ENCODE results near the gene S100A7A. TPM values are rescaled to one million over a fixed set of nuclear protein-coding genes. Genes with fewer than 3 reads are reported as not detected.

S100A7A gene
- total RNA-seq, 1 donor from 2014 or later: not detected

DNA sequence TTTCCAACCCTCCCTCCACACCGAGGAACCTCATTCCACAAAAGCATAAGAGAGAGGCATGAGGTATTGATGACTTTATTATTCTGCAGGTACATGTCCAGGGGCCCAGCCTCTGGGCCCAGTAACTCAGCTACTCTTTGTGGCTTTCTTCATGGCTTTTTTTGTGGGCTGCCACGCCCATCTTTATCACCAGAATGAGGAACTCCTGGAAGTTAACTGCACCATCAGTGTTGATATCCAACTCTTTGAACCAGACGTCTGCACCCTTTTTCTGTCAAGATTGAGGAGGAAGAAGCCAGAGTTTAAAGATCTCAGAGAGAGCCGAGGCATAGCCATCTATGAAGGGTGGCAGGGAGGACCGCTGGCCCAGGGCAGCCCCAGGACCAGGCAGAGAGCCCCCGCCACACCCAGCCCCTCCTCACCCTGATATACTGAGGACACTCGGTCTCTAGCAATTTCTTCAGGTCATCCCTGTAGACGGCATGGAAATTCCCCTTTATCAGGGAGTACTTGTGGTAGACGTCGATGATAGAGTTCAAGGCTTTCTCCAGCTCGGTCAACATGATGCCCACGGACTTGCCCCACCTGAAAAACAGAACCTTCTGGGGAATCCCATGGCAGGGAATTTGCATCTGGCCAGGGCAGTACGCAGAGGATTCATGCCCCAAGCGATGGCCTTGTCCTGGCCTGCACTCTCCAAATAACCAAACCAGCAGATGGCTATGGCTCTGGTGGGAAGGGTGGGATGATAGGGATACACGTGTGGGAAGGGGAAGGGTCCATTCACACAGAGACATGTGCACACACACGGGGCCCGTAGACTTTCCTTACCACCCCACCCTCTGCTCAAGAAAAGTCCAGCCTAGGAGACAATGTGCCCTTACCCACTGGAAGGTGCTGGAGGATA is 26.1 kb upstream of the S100A7A start:
- no peak for DNase-seq
- intact Hi-C loops (cut with DNase I): no loop called here
- peaks cover 12% of the 10 kb centered on the region for H3K4me1 ChIP-seq
- H3K27me3 ChIP-seq (ENCODE audit: low read depth): no peaks in the 10 kb centered on the region
- no peak for TF ChIP-seq CTCF (IDR thresholded peaks at IDR 0.05)
- H3K36me3 ChIP-seq: no peaks in the 10 kb centered on the region
- peak overlapping the region; percentile 39 for H3K4me3 ChIP-seq
- H3K9me3 ChIP-seq: no peaks in the 10 kb centered on the region
- H3K27ac ChIP-seq: peak overlapping the region; percentile 24
- ATAC-seq: peak in 1 of 2 donors; percentile 9

- H3K36me3 ChIP-seq: no peaks in the 10 kb centered on the region
- ATAC-seq: peak; percentile 62 to 65
- TF ChIP-seq CTCF (IDR thresholded peaks at IDR 0.05): no peak
- intact Hi-C loops (cut with DNase I): no loop called here
- H3K9me3 ChIP-seq: no peaks in the 10 kb centered on the region
- peaks cover 9% of the 10 kb centered on the region for H3K4me1 ChIP-seq
- peaks cover 7% of the 10 kb centered on the region for H3K27me3 ChIP-seq (ENCODE audit: low read depth)
- H3K4me3 ChIP-seq: peak within 1 kb of the TSS; percentile 39
- peak; percentile 86 for DNase-seq
- peak within 1 kb of the TSS; percentile 24 for H3K27ac ChIP-seq
Observed at GRCh38 chr1:153390938-153391710, 25.2 kb upstream of the S100A7A start, which contains the start of gene S100A8. Gene S100A8, minus strand, starts transcription at chr1:153391073. Its CDS starts 538 bp downstream, at chr1:153390535.

DNA sequence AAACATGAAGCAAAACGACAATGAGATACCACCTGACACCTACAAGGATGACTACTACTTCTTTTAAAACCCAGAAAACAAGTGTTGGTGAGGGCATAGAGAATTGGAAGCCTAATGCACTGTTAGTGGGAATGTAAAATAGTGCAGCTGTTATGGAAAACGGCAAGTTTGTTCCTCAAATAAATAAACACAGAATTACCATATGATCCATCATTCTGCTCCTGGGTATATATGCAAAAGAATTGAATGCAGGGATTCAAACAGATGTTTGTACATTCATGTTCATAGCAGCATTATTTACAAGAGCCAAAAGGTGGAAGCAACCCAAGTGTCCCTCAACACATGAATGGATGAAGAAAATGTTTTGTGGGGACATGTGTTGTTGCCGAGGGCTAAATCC is 24.1 kb upstream of the S100A7A start:
- Histone ChIP-seq H3K4me1 (peaks cover 9% of the 10 kb centered on the region), H3K27me3 (ENCODE audit: low read depth) (peaks cover 8% of the 10 kb centered on the region), H3K9me3 (no peaks in the 10 kb centered on the region), H3K27ac (no peak overlapping the region), H3K4me3 (no peak overlapping the region), H3K36me3 (no peaks in the 10 kb centered on the region)
- intact Hi-C loops (cut with DNase I): no loop called here
- no peak for TF ChIP-seq CTCF (IDR thresholded peaks at IDR 0.05)
- no peak for DNase-seq
- no peak for ATAC-seq

- Histone ChIP-seq H3K27ac (no peak overlapping the region), H3K4me1 (peaks cover 9% of the 10 kb centered on the region), H3K9me3 (no peaks in the 10 kb centered on the region), H3K4me3 (no peak overlapping the region), H3K36me3 (no peaks in the 10 kb centered on the region), H3K27me3 (ENCODE audit: low read depth) (peaks cover 8% of the 10 kb centered on the region)
- ATAC-seq: no peak
- no peak for DNase-seq
- intact Hi-C loops (cut with DNase I): no loop called here
- no peak for TF ChIP-seq CTCF (IDR thresholded peaks at IDR 0.05)
Observed at GRCh38 chr1:153392822-153393221, 23.5 kb upstream of the S100A7A start.

DNA sequence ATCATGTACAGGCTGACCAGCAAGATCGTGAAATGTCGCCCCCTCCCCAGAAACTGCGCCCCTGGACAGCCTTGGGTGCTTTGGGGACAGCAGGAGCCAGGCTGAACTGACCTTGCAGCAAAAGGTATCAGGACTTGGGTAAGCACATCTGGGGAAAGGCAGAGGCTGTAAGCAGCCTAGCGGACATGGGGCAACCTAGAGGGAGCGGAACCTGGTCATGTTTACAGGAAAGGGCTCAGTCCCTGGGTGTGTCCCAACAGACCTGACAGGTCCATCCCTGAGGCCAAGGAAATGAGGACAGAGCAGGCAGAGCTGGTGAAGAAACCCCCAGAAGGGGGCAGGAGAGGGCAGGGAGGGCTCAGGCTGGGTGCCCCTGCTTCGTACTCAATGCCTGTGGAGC is 22.4 kb upstream of the S100A7A start:
- ATAC-seq: peak in 1 of 2 donors; percentile 34
- no peaks in the 10 kb centered on the region for H3K9me3 ChIP-seq
- peaks cover 9% of the 10 kb centered on the region for H3K4me1 ChIP-seq
- H3K27ac ChIP-seq: no peak overlapping the region
- peaks cover 8% of the 10 kb centered on the region for H3K27me3 ChIP-seq (ENCODE audit: low read depth)
- no peak for TF ChIP-seq CTCF (IDR thresholded peaks at IDR 0.05)
- H3K36me3 ChIP-seq: no peaks in the 10 kb centered on the region
- intact Hi-C loops (cut with DNase I): no loop called here
- DNase-seq: peak; percentile 55
- H3K4me3 ChIP-seq: no peak overlapping the region
